Adrenal gland (tissue), 12 donors: Measurements from ENCODE around the gene HIRIP3. TPM values are rescaled to one million over a fixed set of nuclear protein-coding genes. Genes with fewer than 3 reads are reported as not detected.

Experiments
- DNase-seq, 7 donors: peaks; one replicate each; pipeline ENCODE4 v3.0.0-alpha.2; 2019 to 2020
- H3K27ac ChIP-seq, 5 donors: fragments of 200-600 bp; sonication (generic) in 4 of 5; 1 replicate in 3 of 5; 2 replicates in 2 of 5; pipeline versions ENCODE4 v1.5.1 to v1.8.0; 2016 to 2020; ENCODE audit warnings: mild to moderate bottlenecking in 1 of 5
- H3K27me3 ChIP-seq: fragments of 200-600 bp; 2 replicates; pipeline ENCODE4 v1.8.0; 2021
- H3K36me3 ChIP-seq, 2 donors: fragments of 200-600 bp; replicated peaks in 1 of 2; 1 replicate in 1 of 2; 2 replicates in 1 of 2; pipeline versions ENCODE4 v1.5.1 to v1.8.0; 2018 to 2022
- H3K4me1 ChIP-seq, 2 donors: fragments of 200-600 bp; replicated peaks in 1 of 2; 1 replicate in 1 of 2; 2 replicates in 1 of 2; pipeline versions ENCODE4 v1.5.1 to v1.8.0; 2018 to 2021
- H3K4me3 ChIP-seq, 4 donors: fragments of 200-600 bp; sonication (generic) in 3 of 4; one replicate each; pipeline ENCODE4 v1.5.1; 2016 to 2018
- H3K9me3 ChIP-seq, 3 donors: fragments of 200-600 bp; sonication (generic) in 1 of 3; replicated peaks in 1 of 3; 1 replicate in 2 of 3; 2 replicates in 1 of 3; pipeline versions ENCODE4 v1.5.1 to v1.8.0; 2016 to 2021
- POLR2A ChIP-seq, 2 donors: fragments of 450-650 bp; IDR thresholded peaks; one replicate each; pipeline ENCODE4 v1.6.1; 2017; ENCODE audit warnings: antibody characterized with exemption in 2 of 2, mild to moderate bottlenecking in 2 of 2, moderate library complexity in 1 of 2
- whole genome bisulfite sequencing, 4 donors: extraction: QIAGEN DNeasy Blood & Tissue Kit in 2 of 4; methylation state at CpG; one replicate each; pipeline versions ENCODE4 v1.1.5 to v1.1.7; 2013 to 2017; 5-methylcytosine and 5-hydroxymethylcytosine counted together
- intact Hi-C, 2 donors: fragments of 100-400 bp; cut with DNase I; formaldehyde crosslinking; loops; one replicate each; pipeline versions ENCODE4 v1.14.1 to v1.15.0; 2022 to 2023
- polyA plus RNA-seq, 3 donors: library from polyadenylated mRNA; stranded (reverse); fragments of 200-250 nt in 2 of 3; fragments of 350-450 nt in 1 of 3; fragmentation: Illumina TruSeq in 1 of 3; extraction: RNeasy Lipid Tissue Mini Kit (QIAGEN cat#74804) in 1 of 3; gene quantifications; one replicate each; pipeline ENCODE4 v1.2.3, GENCODE V29; 2013 to 2014
- total RNA-seq, 9 donors: library from RNA; depleted of rRNA in 4 of 9; stranded (reverse); fragments of >200 nt in 4 of 9; fragments of 120-200 nt in 1 of 9; fragmentation: NEBNext Ultra II Directional in 1 of 9; extraction: Animal tissue kit (Norgen Biotek cat#: 25700) in 1 of 9; gene quantifications; one replicate each; pipeline versions ENCODE4 v1.1.0 to v1.2.4, GENCODE V29; 2013 to 2023
- TF ChIP-seq, protein P1 (sequence below), 6 experiments: fragments of 450-650 bp in 4 of 6; fragments of 200-600 bp in 2 of 6; sonication (generic) in 1 of 6; IDR thresholded peaks; 1 replicate in 5 of 6; 2 replicates in 1 of 6; pipeline versions ENCODE4 v1.5.1 to v1.8.0; 2016 to 2021; ENCODE audit warnings: antibody characterized with exemption in 6 of 6, mild to moderate bottlenecking in 2 of 6, moderate library complexity in 1 of 6
- donor health status: healthy with polysubstance abuse.
- donor health status: Bipolar disorder and iron deficiency.
- donor health status: DM: yes; HTN: yes; CAD: no.
- donor health status: DM: no; HTN: no; CAD: no.
- donor health status: DM: no; HTN: no; CAD: no.
- donor health status: DM: yes; HTN: yes; CAD: no.

HIRIP3 gene
- total and polyA plus RNA-seq, 12 donors: 11.0 to 35.0 (median 19.1) TPM

DNA sequence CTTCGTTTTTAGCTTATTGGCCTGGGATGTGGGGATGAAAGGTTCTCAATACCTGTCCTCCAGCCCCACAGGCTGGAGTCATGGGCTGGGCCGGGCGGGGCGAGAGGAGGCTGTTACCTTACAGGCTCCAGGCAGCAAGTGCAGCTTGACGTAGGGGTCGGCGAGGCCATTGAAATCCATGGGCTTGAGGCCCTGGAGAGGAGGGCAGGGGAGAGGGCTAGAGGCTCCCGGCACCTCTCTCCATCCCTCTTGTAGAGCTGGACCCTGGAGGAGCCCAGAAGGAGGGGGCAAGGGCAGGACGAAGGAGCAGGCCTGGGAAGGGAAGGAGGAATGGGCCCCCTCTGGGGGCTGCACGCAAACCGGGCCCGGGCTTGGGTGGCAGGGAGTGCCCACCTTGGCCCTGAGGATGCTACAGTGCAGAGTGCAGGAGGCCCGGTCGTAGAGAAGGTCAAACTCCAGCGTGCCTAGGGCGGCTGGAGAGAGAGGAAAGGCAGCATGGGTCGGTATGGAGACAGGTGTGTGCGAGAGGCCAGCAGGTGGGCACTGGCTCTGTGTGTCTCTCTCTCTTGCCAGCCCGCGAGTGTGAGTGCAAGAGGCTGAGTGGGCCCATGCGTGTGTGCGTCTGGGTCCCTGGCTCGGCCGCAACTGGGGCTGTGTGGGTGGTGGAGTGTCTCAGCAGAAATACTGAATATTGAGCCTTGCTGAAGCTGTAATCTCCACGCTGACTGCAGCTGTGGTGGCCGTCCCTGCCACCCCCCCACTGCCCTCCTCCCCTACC is 13.9 kb upstream of the HIRIP3 start:
- Histone ChIP-seq H3K4me1 (peaks cover 11 to 12% of the 10 kb centered on the region in 2 donors), H3K9me3 (no peaks in the 10 kb centered on the region), H3K27ac (no peak overlapping the region), H3K36me3 (no peaks in the 10 kb centered on the region), H3K4me3 (no peak overlapping the region), H3K27me3 (peaks cover 22% of the 10 kb centered on the region)
- intact Hi-C loops: no loop called here
- TF ChIP-seq, protein P1, sequence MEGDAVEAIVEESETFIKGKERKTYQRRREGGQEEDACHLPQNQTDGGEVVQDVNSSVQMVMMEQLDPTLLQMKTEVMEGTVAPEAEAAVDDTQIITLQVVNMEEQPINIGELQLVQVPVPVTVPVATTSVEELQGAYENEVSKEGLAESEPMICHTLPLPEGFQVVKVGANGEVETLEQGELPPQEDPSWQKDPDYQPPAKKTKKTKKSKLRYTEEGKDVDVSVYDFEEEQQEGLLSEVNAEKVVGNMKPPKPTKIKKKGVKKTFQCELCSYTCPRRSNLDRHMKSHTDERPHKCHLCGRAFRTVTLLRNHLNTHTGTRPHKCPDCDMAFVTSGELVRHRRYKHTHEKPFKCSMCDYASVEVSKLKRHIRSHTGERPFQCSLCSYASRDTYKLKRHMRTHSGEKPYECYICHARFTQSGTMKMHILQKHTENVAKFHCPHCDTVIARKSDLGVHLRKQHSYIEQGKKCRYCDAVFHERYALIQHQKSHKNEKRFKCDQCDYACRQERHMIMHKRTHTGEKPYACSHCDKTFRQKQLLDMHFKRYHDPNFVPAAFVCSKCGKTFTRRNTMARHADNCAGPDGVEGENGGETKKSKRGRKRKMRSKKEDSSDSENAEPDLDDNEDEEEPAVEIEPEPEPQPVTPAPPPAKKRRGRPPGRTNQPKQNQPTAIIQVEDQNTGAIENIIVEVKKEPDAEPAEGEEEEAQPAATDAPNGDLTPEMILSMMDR (IDR thresholded peaks at IDR 0.05): no peak
- no peak for TF ChIP-seq POLR2A (IDR thresholded peaks at IDR 0.05)
- no peak for DNase-seq
- 53 to 67% (median 61%) methylated on average over 17 to 26 of the region's 26 CpGs for WGBS, 4 donors

DNA sequence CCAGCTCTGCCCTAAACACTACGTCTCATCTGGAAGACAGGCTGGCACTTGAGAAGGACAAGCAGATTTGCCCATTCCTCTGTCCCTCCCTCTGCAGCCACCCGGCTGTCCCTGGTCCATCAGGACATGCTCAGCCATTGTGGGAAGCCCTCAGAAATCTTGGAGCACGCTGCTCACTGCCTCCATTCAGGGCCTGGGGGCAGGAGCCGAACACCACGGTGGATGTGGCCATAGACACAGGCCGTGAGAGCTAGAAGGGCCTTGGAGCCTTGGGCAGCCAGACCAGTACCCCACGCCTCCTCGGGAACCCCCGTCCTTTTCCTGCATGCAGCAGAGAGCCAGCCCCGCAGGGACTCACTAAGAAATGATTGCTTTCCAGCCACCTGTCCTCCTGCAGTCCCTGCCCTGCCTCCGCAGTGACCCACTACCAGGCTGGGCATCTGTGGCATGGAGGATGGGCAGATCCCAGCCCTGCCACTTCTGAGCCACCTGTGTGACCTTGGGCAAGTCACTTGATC is 12.0 kb upstream of the HIRIP3 start:
- no peaks in the 10 kb centered on the region for H3K36me3 ChIP-seq
- H3K9me3 ChIP-seq: no peaks in the 10 kb centered on the region
- H3K27ac ChIP-seq: no peak overlapping the region
- no peak overlapping the region for H3K4me3 ChIP-seq
- WGBS, 4 donors: 63 to 100% (median 70%) methylated on average over 1 to 11 of the region's 11 CpGs
- H3K27me3 ChIP-seq: peaks cover 22% of the 10 kb centered on the region
- TF ChIP-seq, protein P1 (IDR thresholded peaks at IDR 0.05): no peak
- TF ChIP-seq POLR2A (IDR thresholded peaks at IDR 0.05): no peak
- intact Hi-C loops: no loop called here
- peaks cover 11 to 12% of the 10 kb centered on the region in 2 donors for H3K4me1 ChIP-seq
- DNase-seq: no peak

DNA sequence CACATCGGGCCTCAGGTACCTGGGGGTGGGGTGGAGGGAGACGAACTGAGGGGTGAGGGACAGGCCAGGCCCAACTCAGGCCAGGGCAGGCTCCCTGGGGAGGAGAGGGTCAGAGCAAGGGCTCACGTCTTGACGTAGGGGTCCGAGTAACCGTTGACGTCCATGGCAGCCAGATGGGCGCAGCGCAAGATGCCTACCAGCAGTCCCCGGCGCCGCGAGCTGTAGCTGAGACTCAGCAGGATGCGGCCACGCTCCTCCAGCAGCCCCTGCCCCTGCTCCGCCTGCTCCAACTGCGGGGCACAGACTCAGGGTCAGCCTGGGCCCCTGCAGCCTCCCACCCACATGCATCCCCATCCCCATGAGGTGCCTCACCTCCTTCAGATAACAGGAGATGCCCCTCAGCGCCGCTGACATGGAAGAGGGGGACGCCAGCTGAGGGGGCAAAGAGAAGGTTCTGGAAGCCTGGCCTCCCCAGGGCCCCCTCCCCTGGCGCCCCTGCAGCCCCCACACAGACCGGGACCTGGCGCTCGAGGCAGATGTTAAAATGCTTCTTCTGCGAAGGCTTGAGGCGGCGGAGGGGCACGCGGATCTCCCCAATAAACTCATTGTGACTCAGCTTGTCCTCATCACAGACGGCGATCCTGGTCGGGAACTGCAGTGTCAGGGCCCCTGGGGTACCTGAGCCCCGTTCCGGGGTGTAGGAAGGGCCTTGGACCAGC is 11.4 kb upstream of the HIRIP3 start:
- no peak overlapping the region for H3K27ac ChIP-seq
- H3K4me3 ChIP-seq: no peak overlapping the region
- TF ChIP-seq, protein P1 (IDR thresholded peaks at IDR 0.05): no peak
- TF ChIP-seq POLR2A (IDR thresholded peaks at IDR 0.05): no peak
- no peaks in the 10 kb centered on the region for H3K36me3 ChIP-seq
- no peaks in the 10 kb centered on the region for H3K9me3 ChIP-seq
- DNase-seq: no peak
- peaks cover 11 to 12% of the 10 kb centered on the region in 2 donors for H3K4me1 ChIP-seq
- intact Hi-C loops: no loop called here
- WGBS, 4 donors: 73 to 81% (median 79%) methylated on average over 18 to 34 of the region's 34 CpGs
- peaks cover 21% of the 10 kb centered on the region for H3K27me3 ChIP-seq

DNA sequence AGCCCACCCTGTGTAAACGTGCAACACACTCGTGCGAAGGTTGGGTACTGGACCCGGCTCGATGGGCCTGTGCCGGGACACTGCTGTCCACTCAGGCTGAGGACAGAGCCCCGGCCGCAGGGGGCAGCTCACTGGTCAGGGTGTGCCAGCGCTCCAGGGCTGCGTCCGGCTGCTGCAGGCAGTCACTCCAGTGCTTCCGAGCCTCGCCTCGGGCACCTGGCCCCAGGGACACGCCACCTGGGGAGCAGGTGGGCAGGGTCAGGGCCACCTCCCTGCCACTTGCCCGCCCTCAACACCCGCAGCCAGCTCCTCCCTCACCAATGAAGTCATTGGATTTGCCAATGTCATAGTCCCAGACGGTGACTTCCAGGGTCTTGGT is 10.7 kb upstream of the HIRIP3 start:
- Histone ChIP-seq H3K27me3 (peaks cover 15% of the 10 kb centered on the region), H3K27ac (no peak overlapping the region), H3K36me3 (peaks cover 0 to under 1% of the 10 kb centered on the region in 2 donors), H3K4me3 (no peak overlapping the region), H3K4me1 (peaks cover 7% of the 10 kb centered on the region in 2 donors), H3K9me3 (no peaks in the 10 kb centered on the region)
- no peak for TF ChIP-seq POLR2A (IDR thresholded peaks at IDR 0.05)
- TF ChIP-seq, protein P1 (IDR thresholded peaks at IDR 0.05): no peak
- no peak for DNase-seq
- intact Hi-C loops: no loop called here
- 66 to 79% (median 75%) methylated on average over 3 to 18 of the region's 18 CpGs for WGBS, 4 donors
